WTC11 (cell line): ENCODE data around the gene SLC7A14. TPM values are rescaled to one million over a fixed set of nuclear protein-coding genes. Genes with fewer than 3 reads are reported as not detected.
A peak's percentile ranks its signal among the peaks of the same experiment; 100 is the strongest.

ENCODE experiments used
- CREB1 ChIP-seq: sonication (generic); formaldehyde crosslinking; IDR thresholded peaks from 2 replicates; pipeline ENCODE4 v1.8.0; 2023; ENCODE audit warnings: mild to moderate bottlenecking, missing genetic modification reagents
- CREM ChIP-seq: sonication (generic); formaldehyde crosslinking; IDR thresholded peaks from 2 replicates; pipeline ENCODE4 v1.8.1; 2022; ENCODE audit warnings: mild to moderate bottlenecking, missing genetic modification reagents, moderate library complexity
- FOXK1 ChIP-seq: sonication (generic); formaldehyde crosslinking; IDR thresholded peaks from 2 replicates; pipeline ENCODE4 v1.8.0; 2022; ENCODE audit warnings: mild to moderate bottlenecking, moderate library complexity, missing genetic modification reagents
- HMGA2 ChIP-seq: fragments of 250-450 bp; sonication (Bioruptor Pico); IDR thresholded peaks from 2 replicates; pipeline ENCODE4 v1.4.0; 2021; ENCODE audit warnings: mild to moderate bottlenecking, moderate library complexity
- JUN ChIP-seq: sonication (generic); formaldehyde crosslinking; IDR thresholded peaks from 2 replicates; pipeline ENCODE4 v1.8.0; 2023; ENCODE audit warnings: mild to moderate bottlenecking, missing genetic modification reagents
- NFATC4 ChIP-seq: fragments of 250-450 bp; sonication (Bioruptor Pico); IDR thresholded peaks from 2 replicates; pipeline ENCODE4 v1.9.0; 2021; ENCODE audit warnings: mild to moderate bottlenecking
- NFE2L1 ChIP-seq: sonication (generic); formaldehyde crosslinking; IDR thresholded peaks from 2 replicates; pipeline ENCODE4 v1.8.1; 2023; ENCODE audit warnings: missing genetic modification reagents
- RELA ChIP-seq: sonication (generic); formaldehyde crosslinking; IDR thresholded peaks from 2 replicates; pipeline ENCODE4 v1.8.1; 2022; ENCODE audit warnings: missing genetic modification reagents, mild to moderate bottlenecking, borderline replicate concordance
- RORB ChIP-seq: fragments of 250-450 bp; sonication (Bioruptor Pico); IDR thresholded peaks from 2 replicates; pipeline ENCODE4 v1.9.0; 2021; ENCODE audit warnings: mild to moderate bottlenecking
- SOX15 ChIP-seq: fragments of 250-450 bp; sonication (Bioruptor Pico); IDR thresholded peaks from 2 replicates; pipeline ENCODE4 v1.9.0; 2021; ENCODE audit warnings: mild to moderate bottlenecking
- SP1 ChIP-seq: sonication (generic); formaldehyde crosslinking; conservative IDR thresholded peaks from 2 replicates; pipeline ENCODE4 v1.8.1; 2022; ENCODE audit warnings: missing genetic modification reagents
- TEAD4 ChIP-seq: sonication (generic); formaldehyde crosslinking; IDR thresholded peaks from 2 replicates; pipeline ENCODE4 v1.8.0; 2022; ENCODE audit warnings: mild to moderate bottlenecking, missing genetic modification reagents
- ZBTB21 ChIP-seq: sonication (generic); formaldehyde crosslinking; IDR thresholded peaks from 2 replicates; pipeline ENCODE4 v1.8.1; 2023; ENCODE audit warnings: mild to moderate bottlenecking, missing genetic modification reagents, borderline replicate concordance
- ZNF219 ChIP-seq: sonication (generic); formaldehyde crosslinking; IDR thresholded peaks from 2 replicates; pipeline ENCODE4 v1.8.0; 2023; ENCODE audit warnings: missing genetic modification reagents, mild to moderate bottlenecking, borderline replicate concordance
- ZNF232 ChIP-seq: sonication (generic); formaldehyde crosslinking; IDR thresholded peaks from 2 replicates; pipeline ENCODE4 v1.8.0; 2022; ENCODE audit warnings: mild to moderate bottlenecking, missing genetic modification reagents
- ZNF317 ChIP-seq: sonication (generic); formaldehyde crosslinking; IDR thresholded peaks from 2 replicates; pipeline ENCODE4 v1.8.1; 2023; ENCODE audit warnings: low read depth, mild to moderate bottlenecking, moderate library complexity, missing genetic modification reagents, borderline replicate concordance
- total RNA-seq: library from RNA; stranded (reverse); gene quantifications from 3 replicates; pipeline ENCODE4 v1.2.3, GENCODE V29; 2021
- TF ChIP-seq, protein P1 (sequence below): sonication (generic); formaldehyde crosslinking; IDR thresholded peaks from 2 replicates; pipeline ENCODE4 v1.8.1; 2023; ENCODE audit warnings: mild to moderate bottlenecking, missing genetic modification reagents
- TF ChIP-seq, protein P2 (sequence below): sonication (generic); formaldehyde crosslinking; IDR thresholded peaks from 2 replicates; pipeline ENCODE4 v1.8.1; 2022; ENCODE audit warnings: low read depth, missing genetic modification reagents, borderline replicate concordance
- TF ChIP-seq, protein P3 (sequence below): sonication (generic); formaldehyde crosslinking; IDR thresholded peaks from 2 replicates; pipeline ENCODE4 v1.8.0; 2022; ENCODE audit warnings: mild to moderate bottlenecking, missing genetic modification reagents
- TF ChIP-seq, protein P4 (sequence below): sonication (generic); formaldehyde crosslinking; conservative IDR thresholded peaks from 2 replicates; pipeline ENCODE4 v1.8.1; 2023; ENCODE audit warnings: mild to moderate bottlenecking, low read depth, missing genetic modification reagents, moderate library complexity
- TF ChIP-seq, protein P5 (sequence below): fragments of 250-450 bp; sonication (Bioruptor Pico); conservative IDR thresholded peaks from 2 replicates; pipeline ENCODE4 v1.9.0; 2021; ENCODE audit warnings: mild to moderate bottlenecking
- TF ChIP-seq, protein P6 (sequence below): fragments of 200-600 bp; IDR thresholded peaks from 2 replicates; pipeline ENCODE4 v1.8.0; 2022; ENCODE audit warnings: antibody characterized with exemption
- TF ChIP-seq, protein P7 (sequence below): sonication (generic); formaldehyde crosslinking; IDR thresholded peaks from 2 replicates; pipeline ENCODE4 v1.8.0; 2022; ENCODE audit warnings: mild to moderate bottlenecking, missing genetic modification reagents
- TF ChIP-seq, protein P8 (sequence below): fragments of 250-450 bp; sonication (Bioruptor Pico); IDR thresholded peaks from 2 replicates; pipeline ENCODE4 v1.9.0; 2021; ENCODE audit warnings: moderate library complexity, mild to moderate bottlenecking, inconsistent platforms, borderline replicate concordance
- TF ChIP-seq, protein P9 (sequence below): sonication (generic); formaldehyde crosslinking; IDR thresholded peaks from 2 replicates; pipeline ENCODE4 v1.8.0; 2023; ENCODE audit warnings: missing genetic modification reagents
- TF ChIP-seq, protein P10 (sequence below): sonication (generic); formaldehyde crosslinking; IDR thresholded peaks from 2 replicates; pipeline ENCODE4 v1.8.0; 2022; ENCODE audit warnings: mild to moderate bottlenecking, missing genetic modification reagents

SLC7A14 gene
- total RNA-seq, 1 experiment from 2014 or later: 0.68 TPM

DNA sequence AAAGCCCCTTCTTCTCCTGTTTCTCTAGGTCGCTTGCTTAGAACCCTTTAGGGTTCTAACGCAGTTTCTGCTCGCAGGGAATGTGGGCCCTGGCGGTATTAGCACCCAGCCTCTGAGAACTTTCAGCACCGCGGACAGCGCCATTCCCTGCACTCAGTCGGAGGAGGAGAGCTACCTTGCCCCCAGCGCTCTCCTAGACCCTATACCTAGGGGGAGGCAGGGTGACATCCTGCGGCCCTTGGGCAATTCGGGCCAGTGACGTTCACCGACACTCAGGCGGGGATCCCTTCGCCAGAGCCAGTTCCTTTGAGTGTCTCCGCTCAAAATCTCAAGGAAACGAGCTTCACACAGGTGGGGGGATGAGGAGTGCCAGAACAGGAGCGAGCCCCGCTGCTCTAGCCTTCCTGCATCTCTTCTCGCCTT lies 1.3 kb downstream of the SLC7A14 start (continued):
- TF ChIP-seq, protein P1, sequence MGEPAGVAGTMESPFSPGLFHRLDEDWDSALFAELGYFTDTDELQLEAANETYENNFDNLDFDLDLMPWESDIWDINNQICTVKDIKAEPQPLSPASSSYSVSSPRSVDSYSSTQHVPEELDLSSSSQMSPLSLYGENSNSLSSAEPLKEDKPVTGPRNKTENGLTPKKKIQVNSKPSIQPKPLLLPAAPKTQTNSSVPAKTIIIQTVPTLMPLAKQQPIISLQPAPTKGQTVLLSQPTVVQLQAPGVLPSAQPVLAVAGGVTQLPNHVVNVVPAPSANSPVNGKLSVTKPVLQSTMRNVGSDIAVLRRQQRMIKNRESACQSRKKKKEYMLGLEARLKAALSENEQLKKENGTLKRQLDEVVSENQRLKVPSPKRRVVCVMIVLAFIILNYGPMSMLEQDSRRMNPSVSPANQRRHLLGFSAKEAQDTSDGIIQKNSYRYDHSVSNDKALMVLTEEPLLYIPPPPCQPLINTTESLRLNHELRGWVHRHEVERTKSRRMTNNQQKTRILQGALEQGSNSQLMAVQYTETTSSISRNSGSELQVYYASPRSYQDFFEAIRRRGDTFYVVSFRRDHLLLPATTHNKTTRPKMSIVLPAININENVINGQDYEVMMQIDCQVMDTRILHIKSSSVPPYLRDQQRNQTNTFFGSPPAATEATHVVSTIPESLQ: no peak
- TF ChIP-seq NFE2L1 (CRISPR knock-in tag) (peak; percentile 75; the same call in 1 of the 2 replicates), JUN (0 out of 2 replicates have a peak, but pooled peaks have one; percentile 31), ZNF317 (CRISPR knock-in tag) (0 out of 2 replicates have a peak, but pooled peaks have one; percentile 41), CREB1 (CRISPR knock-in tag) (peak; percentile 92), CREM (peak; percentile 89), RORB (CRISPR knock-in tag) (no peak), NFATC4 (CRISPR knock-in tag) (no peak), ZNF232 (CRISPR knock-in tag) (peak; percentile 96), ZBTB21 (no peak), HMGA2 (CRISPR knock-in tag) (no peak), ZNF219 (CRISPR knock-in tag) (peak; percentile 79; the same call in 1 of the 2 replicates), RELA (CRISPR knock-in tag) (peak; percentile 73; the same call in 1 of the 2 replicates), SP1 (CRISPR knock-in tag) (no peak), TEAD4 (CRISPR knock-in tag) (peak; percentile 88; the same call in 1 of the 2 replicates), FOXK1 (CRISPR knock-in tag) (0 out of 2 replicates have a peak, but pooled peaks have one; percentile 68), SOX15 (CRISPR knock-in tag) (no peak)
- TF ChIP-seq, protein P2, sequence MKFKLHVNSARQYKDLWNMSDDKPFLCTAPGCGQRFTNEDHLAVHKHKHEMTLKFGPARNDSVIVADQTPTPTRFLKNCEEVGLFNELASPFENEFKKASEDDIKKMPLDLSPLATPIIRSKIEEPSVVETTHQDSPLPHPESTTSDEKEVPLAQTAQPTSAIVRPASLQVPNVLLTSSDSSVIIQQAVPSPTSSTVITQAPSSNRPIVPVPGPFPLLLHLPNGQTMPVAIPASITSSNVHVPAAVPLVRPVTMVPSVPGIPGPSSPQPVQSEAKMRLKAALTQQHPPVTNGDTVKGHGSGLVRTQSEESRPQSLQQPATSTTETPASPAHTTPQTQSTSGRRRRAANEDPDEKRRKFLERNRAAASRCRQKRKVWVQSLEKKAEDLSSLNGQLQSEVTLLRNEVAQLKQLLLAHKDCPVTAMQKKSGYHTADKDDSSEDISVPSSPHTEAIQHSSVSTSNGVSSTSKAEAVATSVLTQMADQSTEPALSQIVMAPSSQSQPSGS (CRISPR knock-in tag): no peak
- TF ChIP-seq, protein P3, sequence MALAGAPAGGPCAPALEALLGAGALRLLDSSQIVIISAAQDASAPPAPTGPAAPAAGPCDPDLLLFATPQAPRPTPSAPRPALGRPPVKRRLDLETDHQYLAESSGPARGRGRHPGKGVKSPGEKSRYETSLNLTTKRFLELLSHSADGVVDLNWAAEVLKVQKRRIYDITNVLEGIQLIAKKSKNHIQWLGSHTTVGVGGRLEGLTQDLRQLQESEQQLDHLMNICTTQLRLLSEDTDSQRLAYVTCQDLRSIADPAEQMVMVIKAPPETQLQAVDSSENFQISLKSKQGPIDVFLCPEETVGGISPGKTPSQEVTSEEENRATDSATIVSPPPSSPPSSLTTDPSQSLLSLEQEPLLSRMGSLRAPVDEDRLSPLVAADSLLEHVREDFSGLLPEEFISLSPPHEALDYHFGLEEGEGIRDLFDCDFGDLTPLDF (CRISPR knock-in tag): peak; percentile 87
- TF ChIP-seq, protein P4, sequence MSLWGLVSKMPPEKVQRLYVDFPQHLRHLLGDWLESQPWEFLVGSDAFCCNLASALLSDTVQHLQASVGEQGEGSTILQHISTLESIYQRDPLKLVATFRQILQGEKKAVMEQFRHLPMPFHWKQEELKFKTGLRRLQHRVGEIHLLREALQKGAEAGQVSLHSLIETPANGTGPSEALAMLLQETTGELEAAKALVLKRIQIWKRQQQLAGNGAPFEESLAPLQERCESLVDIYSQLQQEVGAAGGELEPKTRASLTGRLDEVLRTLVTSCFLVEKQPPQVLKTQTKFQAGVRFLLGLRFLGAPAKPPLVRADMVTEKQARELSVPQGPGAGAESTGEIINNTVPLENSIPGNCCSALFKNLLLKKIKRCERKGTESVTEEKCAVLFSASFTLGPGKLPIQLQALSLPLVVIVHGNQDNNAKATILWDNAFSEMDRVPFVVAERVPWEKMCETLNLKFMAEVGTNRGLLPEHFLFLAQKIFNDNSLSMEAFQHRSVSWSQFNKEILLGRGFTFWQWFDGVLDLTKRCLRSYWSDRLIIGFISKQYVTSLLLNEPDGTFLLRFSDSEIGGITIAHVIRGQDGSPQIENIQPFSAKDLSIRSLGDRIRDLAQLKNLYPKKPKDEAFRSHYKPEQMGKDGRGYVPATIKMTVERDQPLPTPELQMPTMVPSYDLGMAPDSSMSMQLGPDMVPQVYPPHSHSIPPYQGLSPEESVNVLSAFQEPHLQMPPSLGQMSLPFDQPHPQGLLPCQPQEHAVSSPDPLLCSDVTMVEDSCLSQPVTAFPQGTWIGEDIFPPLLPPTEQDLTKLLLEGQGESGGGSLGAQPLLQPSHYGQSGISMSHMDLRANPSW (CRISPR knock-in tag): no peak
- TF ChIP-seq, protein P5, sequence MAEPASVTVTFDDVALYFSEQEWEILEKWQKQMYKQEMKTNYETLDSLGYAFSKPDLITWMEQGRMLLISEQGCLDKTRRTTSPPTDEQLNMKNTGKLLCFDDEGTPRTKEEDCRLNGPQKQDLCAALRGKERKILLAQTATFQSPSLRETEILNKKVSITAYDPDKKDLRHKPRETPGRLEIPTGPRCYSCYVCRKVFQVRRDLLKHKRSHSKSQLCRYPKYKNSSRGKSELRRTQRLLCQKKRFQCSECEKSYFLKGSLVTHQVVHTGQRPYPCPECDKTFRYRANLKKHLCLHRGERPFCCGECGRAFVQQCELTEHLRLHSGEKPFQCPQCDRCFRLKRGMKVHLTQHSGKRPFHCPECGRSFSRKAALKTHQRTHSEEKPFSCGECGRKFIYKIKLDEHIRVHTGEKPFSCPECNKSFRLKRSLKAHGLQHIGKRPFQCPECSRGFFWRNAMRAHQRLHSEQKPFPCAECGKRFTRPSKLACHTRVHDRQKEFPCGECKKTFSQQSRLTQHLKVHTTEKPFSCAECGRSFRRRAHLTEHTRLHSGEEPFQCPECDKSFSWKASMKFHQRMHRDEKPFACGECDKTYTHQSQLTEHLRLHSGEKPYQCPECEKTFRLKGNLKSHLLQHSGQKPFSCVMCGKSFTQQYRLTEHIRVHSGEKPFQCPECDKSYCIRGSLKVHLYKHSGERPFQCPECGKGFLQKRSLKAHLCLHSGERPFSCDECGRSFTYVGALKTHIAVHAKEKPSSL: no peak
- TF ChIP-seq, protein P6, sequence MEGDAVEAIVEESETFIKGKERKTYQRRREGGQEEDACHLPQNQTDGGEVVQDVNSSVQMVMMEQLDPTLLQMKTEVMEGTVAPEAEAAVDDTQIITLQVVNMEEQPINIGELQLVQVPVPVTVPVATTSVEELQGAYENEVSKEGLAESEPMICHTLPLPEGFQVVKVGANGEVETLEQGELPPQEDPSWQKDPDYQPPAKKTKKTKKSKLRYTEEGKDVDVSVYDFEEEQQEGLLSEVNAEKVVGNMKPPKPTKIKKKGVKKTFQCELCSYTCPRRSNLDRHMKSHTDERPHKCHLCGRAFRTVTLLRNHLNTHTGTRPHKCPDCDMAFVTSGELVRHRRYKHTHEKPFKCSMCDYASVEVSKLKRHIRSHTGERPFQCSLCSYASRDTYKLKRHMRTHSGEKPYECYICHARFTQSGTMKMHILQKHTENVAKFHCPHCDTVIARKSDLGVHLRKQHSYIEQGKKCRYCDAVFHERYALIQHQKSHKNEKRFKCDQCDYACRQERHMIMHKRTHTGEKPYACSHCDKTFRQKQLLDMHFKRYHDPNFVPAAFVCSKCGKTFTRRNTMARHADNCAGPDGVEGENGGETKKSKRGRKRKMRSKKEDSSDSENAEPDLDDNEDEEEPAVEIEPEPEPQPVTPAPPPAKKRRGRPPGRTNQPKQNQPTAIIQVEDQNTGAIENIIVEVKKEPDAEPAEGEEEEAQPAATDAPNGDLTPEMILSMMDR: no peak
- TF ChIP-seq, protein P7, sequence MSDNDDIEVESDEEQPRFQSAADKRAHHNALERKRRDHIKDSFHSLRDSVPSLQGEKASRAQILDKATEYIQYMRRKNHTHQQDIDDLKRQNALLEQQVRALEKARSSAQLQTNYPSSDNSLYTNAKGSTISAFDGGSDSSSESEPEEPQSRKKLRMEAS (CRISPR knock-in tag): peak; percentile 63; the same call in 1 of the 2 replicates
- TF ChIP-seq, protein P8, sequence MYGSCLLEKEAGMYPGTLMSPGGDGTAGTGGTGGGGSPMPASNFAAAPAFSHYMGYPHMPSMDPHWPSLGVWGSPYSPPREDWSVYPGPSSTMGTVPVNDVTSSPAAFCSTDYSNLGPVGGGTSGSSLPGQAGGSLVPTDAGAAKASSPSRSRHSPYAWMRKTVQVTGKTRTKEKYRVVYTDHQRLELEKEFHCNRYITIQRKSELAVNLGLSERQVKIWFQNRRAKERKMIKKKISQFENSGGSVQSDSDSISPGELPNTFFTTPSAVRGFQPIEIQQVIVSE: no peak
- TF ChIP-seq, protein P9, sequence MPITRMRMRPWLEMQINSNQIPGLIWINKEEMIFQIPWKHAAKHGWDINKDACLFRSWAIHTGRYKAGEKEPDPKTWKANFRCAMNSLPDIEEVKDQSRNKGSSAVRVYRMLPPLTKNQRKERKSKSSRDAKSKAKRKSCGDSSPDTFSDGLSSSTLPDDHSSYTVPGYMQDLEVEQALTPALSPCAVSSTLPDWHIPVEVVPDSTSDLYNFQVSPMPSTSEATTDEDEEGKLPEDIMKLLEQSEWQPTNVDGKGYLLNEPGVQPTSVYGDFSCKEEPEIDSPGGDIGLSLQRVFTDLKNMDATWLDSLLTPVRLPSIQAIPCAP (CRISPR knock-in tag): 0 out of 2 replicates have a peak, but pooled peaks have one; percentile 59
- TF ChIP-seq, protein P10, sequence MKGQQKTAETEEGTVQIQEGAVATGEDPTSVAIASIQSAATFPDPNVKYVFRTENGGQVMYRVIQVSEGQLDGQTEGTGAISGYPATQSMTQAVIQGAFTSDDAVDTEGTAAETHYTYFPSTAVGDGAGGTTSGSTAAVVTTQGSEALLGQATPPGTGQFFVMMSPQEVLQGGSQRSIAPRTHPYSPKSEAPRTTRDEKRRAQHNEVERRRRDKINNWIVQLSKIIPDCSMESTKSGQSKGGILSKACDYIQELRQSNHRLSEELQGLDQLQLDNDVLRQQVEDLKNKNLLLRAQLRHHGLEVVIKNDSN: peak; percentile 65; the same call in 1 of the 2 replicates
